HG03558 (cell line): Measurements from ENCODE around the gene TRIM54.
"Not testable (repeated sequence)": the region's sequence is repeated elsewhere in the genome, so short reads cannot be mapped to it uniquely, and the experiment has no call there.

Source experiments
- ATAC-seq: cut with Tn5 transposase; IDR thresholded peaks from one replicate; pipeline ENCODE4 v1.9.1; 2021; ENCODE audit warnings: moderate number of reproducible peaks; ENCODE audit not compliant: unreplicated experiment; ENCODE audit errors: extremely low read depth

TRIM54 gene

GRCh38 chr2:27308359-27308881 lies 26.2 kb downstream of the TRIM54 start, which contains the start of gene UCN:
UCN (minus strand) TSS chr2:27308445; CDS start chr2:27307895, 550 bp downstream.
- ATAC-seq, result no peak

DNA sequence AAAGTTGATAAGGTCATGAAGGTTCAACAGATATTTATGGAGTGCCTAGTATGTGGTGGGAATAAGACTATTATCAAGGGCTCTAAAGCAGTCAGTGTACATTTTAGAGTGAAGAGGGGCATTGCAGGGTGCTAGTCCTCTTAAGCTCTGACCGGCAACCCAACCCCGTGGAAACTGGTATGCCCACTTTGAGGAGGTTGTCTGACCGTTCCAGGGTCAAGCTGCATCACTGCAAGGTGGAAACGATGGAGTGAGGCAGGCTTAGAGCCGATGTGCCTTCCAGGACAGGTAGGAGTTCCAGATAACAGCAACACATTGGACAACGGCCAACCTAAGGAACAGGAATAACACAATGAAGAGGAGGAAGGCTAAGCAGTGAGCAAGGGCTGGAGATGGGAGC lies 27.4 kb downstream of the TRIM54 start:
- no peak for ATAC-seq

- no peak for ATAC-seq
Measured at GRCh38 chr2:27312152-27312551, 29.9 kb downstream of the TRIM54 start.

- ATAC-seq, result no peak
Measured at GRCh38 chr2:27313882-27314645, 31.8 kb downstream of the TRIM54 start.

DNA sequence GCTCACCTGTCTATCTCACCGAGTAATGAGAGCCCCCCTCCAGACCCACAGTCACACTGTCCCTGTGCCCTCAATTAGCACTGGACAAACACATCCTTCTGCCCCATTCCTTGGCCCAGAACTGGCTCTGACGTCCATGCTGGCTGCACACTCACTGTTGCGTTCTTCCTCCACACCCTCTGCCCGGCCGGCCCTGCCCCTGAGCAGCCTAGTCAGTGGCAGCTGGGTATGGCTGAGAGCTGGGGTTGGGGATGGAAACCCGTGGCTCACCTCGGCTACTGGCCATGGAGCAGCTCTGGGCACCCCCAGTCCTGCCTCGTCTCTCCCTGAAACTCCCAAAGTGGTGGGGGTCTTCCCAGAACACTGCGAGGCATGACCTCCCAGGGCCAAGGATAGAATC lies 32.5 kb downstream of the TRIM54 start:
- ATAC-seq, result no peak

- no peak for ATAC-seq
Measured at GRCh38 chr2:27315122-27315521, 32.9 kb downstream of the TRIM54 start.

GRCh38 chr2:27316655-27317412 lies 34.6 kb downstream of the TRIM54 start:
- ATAC-seq, result no peak

GRCh38 chr2:27319839-27320238 lies 37.6 kb downstream of the TRIM54 start:
- ATAC-seq, result not testable (repeated sequence)

GRCh38 chr2:27320958-27321543 lies 38.8 kb downstream of the TRIM54 start:
- no peak for ATAC-seq

GRCh38 chr2:27322301-27322765 lies 40.1 kb downstream of the TRIM54 start:
- no peak for ATAC-seq

DNA sequence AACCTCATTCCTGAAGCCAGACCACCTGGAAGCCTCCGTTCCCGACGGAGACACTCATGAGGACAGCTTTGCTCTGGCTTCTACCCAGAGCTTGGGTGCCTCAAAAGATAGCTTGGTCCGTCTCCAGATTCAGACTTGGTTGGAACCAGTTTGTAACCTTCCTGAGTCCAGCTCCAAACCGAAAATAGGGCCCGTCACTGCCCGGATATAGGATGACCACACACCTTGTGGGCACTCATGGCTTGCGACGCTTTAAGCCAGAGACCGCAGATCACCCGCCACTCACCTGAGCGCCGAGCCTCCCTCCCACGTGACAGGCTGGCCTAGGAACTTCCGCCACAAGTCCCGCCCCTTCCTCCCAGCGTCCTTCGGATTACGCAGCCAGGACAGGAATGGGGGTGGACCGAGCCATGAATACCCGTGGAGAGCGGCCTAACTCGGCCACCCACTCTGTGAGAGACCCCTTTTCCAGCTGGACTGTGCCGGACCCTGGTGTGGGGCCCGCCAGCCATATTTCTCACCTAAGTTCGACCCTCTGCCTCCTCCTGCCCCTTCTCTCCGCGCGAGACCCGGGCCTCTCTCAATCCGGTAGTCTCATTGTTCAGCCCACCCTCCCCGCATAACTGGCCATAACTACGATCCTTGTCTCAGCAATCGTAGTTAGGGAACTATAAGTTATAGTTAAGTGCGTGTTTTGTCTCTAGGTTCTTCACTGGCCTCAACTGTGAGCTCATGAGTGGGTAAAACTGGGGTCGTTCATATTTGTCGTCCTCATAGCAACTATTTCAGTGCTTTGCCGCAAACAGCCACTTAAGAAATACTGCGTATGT lies 40.8 kb downstream of the TRIM54 start, which contains the start of gene MPV17:
Gene MPV17, minus strand, starts transcription at position 332 of the 830 bp plus-strand sequence. CDS start 580 bp downstream, outside the sequence.
- ATAC-seq, result peak; percentile 61

- ATAC-seq, result no peak
Measured at GRCh38 chr2:27323596-27324285, 41.5 kb downstream of the TRIM54 start.

GRCh38 chr2:27324720-27325119 lies 42.5 kb downstream of the TRIM54 start:
- no peak for ATAC-seq

GRCh38 chr2:27335311-27335710 lies 53.1 kb downstream of the TRIM54 start:
- ATAC-seq, result no peak

- no peak for ATAC-seq
Measured at GRCh38 chr2:27336173-27336572, 53.9 kb downstream of the TRIM54 start.

DNA sequence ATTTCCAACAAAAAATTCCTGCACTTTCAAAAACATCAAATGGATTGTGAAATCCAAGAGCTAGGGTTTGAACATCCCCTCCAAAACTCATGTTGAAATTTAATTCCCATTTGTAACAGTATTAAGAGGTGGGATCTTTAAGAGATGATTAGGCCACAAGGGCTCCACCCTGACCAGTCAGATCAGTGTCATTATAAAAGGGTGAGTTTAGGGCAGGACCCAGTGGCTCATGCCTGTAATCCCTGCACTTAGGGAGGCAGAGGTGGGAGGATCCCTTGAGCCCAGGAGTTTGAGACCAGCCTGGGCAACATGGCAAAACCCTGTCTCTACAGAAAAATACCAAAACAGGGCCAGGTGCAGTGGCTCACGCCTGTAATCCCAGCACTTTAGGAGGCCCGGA lies 65.4 kb downstream of the TRIM54 start:
- no peak for ATAC-seq

GRCh38 chr2:27350106-27350693 lies 68.0 kb downstream of the TRIM54 start:
- ATAC-seq, result no peak

DNA sequence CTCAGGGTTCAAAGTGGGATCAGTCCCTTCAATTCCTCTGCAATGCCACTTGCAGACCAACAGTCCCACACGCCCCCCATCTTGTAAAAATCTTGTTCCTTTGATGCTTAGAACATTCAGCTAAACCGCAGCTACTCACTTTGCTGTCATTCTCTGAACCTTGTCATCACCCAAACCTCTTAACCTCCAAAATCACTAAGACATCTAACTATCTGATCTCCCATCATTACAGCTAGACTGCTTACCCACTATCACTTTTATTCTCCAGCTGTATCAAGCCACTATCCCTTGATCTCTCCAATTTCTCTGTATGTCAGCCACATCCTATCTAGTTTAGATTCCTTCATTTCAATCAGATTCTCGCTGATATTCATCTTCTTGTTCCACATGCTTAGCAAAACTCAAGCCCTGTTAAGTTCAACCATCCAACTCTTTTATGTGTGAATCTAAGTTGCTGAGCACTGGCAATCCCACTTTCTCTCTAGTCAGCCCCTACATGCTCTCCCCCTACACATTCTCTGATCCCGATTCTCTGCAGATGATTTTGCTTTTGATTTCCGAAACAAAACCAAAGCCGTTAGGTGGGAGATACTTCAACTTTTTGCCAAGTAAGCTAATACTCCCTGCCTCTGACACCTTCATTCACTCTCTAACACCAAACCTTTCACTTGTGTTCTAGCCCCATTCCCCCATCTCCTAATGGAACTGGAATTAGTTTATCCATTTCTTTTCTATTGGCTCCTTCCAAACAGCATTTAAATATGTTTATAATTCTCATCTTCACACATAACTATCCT lies 69.8 kb downstream of the TRIM54 start:
- no peak for ATAC-seq
